PC-9 (cell line): ENCODE measurements around the gene ZNF518B. TPM values are rescaled to one million over a fixed set of nuclear protein-coding genes. Genes with fewer than 3 reads are reported as not detected.

Experiments
- BruUV-seq: library from RNA; stranded (reverse); fragments of 400-500 nt; replicated peaks from 2 replicates; lab custom pipeline; 2021; lab: Mats Ljungman, UMichigan
- CTCF ChIA-PET: fragments of 300-600 bp; sonication (Branson Sonifier 250); formaldehyde crosslinking; loops from one replicate; lab custom pipeline; 2022; ENCODE audit warnings: antibody characterized with exemption; lab: Charles Lee
- POLR2A ChIA-PET: fragments of 300-600 bp; sonication (Branson Sonifier 250); formaldehyde crosslinking; loops from one replicate; lab custom pipeline; 2022; ENCODE audit warnings: antibody characterized with exemption; ENCODE audit not compliant: unreplicated experiment; lab: Charles Lee
- DNase-seq, 2 experiments: peaks; one replicate each; pipeline versions ENCODE4 v3.0.0 to v3.0.0-alpha.2; 2015 to 2022; ENCODE audit warnings: mixed read lengths in 1 of 2
- H2AFZ ChIP-seq: fragments of 200-600 bp; sonication (generic); 2 replicates; pipeline ENCODE4 v1.8.1; 2017; ENCODE audit warnings: antibody characterized with exemption
- H3F3A ChIP-seq: fragments of 200-600 bp; sonication (generic); 2 replicates; pipeline ENCODE4 v1.8.1; 2017; ENCODE audit warnings: antibody characterized with exemption, mild to moderate bottlenecking, low read depth; ENCODE audit not compliant: insufficient read depth
- H3K27ac ChIP-seq: fragments of 200-600 bp; sonication (generic); 2 replicates; pipeline ENCODE4 v1.6.1; 2016; ENCODE audit warnings: mixed run types
- H3K27me3 ChIP-seq: fragments of 200-600 bp; sonication (generic); 2 replicates; pipeline ENCODE4 v1.6.1; 2016; ENCODE audit warnings: low read depth, mixed run types; ENCODE audit not compliant: insufficient read depth
- H3K36me3 ChIP-seq: fragments of 200-600 bp; sonication (generic); 2 replicates; pipeline ENCODE4 v1.6.1; 2016; ENCODE audit warnings: low read depth, mixed run types
- H3K4me1 ChIP-seq: fragments of 200-600 bp; sonication (generic); replicated peaks from 2 replicates; pipeline ENCODE4 v1.6.1; 2016; ENCODE audit warnings: mixed run types; ENCODE audit not compliant: insufficient read depth
- H3K4me2 ChIP-seq: fragments of 200-600 bp; sonication (generic); 2 replicates; pipeline ENCODE4 v1.6.1; 2017; ENCODE audit warnings: mixed run types
- H3K4me3 ChIP-seq: fragments of 200-600 bp; sonication (generic); 2 replicates; pipeline ENCODE4 v1.6.1; 2016; ENCODE audit warnings: mixed run types
- H3K79me2 ChIP-seq: fragments of 200-600 bp; sonication (generic); 2 replicates; pipeline ENCODE4 v1.6.1; 2017; ENCODE audit warnings: low read depth, mixed run types
- H3K9me2 ChIP-seq: fragments of 200-600 bp; sonication (generic); 2 replicates; pipeline ENCODE4 v1.8.1; 2017; ENCODE audit warnings: mild to moderate bottlenecking; ENCODE audit not compliant: insufficient read depth
- H3K9me3 ChIP-seq: fragments of 200-600 bp; sonication (generic); 2 replicates; pipeline ENCODE4 v1.8.1; 2016; ENCODE audit warnings: low read depth; ENCODE audit not compliant: insufficient read depth
- H4K20me1 ChIP-seq: fragments of 200-600 bp; sonication (generic); 2 replicates; pipeline ENCODE4 v1.8.1; 2017; ENCODE audit not compliant: insufficient read depth
- CTCF ChIP-seq: fragments of 200-600 bp; sonication (generic); conservative IDR thresholded peaks from 2 replicates; pipeline ENCODE4 v1.6.1; 2017; ENCODE audit warnings: mixed run types, antibody characterized with exemption, mild to moderate bottlenecking, moderate library complexity
- EZH2 ChIP-seq: fragments of 200-600 bp; sonication (generic); IDR thresholded peaks from 2 replicates; pipeline ENCODE4 v1.8.0; 2017; ENCODE audit warnings: antibody characterized with exemption, low read depth
- intact Hi-C: fragments of 100-400 bp; cut with micrococcal nuclease; formaldehyde crosslinking; loops from one replicate; pipeline ENCODE4 v1.10.0; 2022; ENCODE audit not compliant: unreplicated experiment
- total RNA-seq: library from RNA; stranded (reverse); gene quantifications from 2 replicates; pipeline ENCODE4 v1.2.3, GENCODE V29; 2021

ZNF518B gene
- total RNA-seq, 1 experiment from 2014 or later = 12.3 TPM

DNA sequence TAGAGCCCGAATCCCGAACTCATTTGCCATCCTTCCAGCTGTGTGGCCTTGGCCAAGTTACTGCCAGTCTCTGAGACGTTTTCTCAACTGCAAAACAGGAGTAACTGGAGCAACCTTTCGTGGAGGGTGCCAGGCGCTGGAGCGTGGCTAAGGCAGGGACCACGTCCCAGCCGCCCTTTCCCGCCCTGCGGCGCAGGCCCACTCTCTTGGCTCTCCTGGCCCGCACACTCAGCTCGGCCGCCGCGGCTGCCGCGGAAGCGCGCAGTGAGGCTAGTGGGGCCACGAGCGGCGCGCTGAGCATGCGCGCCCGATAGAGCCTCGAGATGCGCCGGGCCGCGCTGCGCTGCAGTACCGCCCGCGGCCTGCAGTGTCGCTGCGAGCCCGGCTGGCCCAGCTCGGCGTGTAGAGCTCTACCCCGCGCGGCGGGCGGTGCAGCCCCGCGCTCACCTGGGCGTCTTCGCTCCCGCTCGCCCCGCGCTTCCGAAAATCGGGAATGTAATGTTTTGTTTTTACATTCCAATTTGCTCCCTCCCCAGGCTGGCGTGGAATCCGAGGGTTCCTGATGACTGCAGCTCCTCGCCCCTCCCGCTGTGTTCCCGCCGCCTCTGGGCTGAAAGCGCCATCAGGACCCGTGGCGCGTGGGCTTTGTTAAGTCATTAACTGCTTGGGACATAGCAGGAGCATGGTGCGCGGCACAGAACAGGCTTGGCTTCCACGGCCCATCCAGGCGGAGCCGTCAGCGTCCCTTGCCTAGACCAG, 4.0 kb upstream of the ZNF518B start:
- H3K9me3 ChIP-seq = no peaks in the 10 kb centered on the region
- no peaks in the 10 kb centered on the region for H3K9me2 ChIP-seq
- peaks cover 9% of the 10 kb centered on the region; the same call in 1 of the 2 replicates for H3K27me3 ChIP-seq
- POLR2A ChIA-PET = no interaction called here
- CTCF ChIA-PET = no interaction called here
- intact Hi-C loops = no loop called here
- no peak overlapping the region for H2AFZ ChIP-seq
- peak in 1 of 2 experiments; percentile 14 for DNase-seq
- H3K27ac ChIP-seq = no peak overlapping the region
- H4K20me1 ChIP-seq = no peaks in the 10 kb centered on the region
- no peak overlapping the region for H3K4me3 ChIP-seq
- H3K36me3 ChIP-seq = no peaks in the 10 kb centered on the region
- TF ChIP-seq EZH2 = no peak
- no peak for TF ChIP-seq CTCF
- no peaks in the 10 kb centered on the region for H3K4me1 ChIP-seq
- no peak overlapping the region for H3K4me2 ChIP-seq
- peaks cover 2% of the 10 kb centered on the region; the same call in 1 of the 2 replicates for H3K79me2 ChIP-seq
- no TSS peak for BruUV-seq
- no peaks in the 10 kb centered on the region for H3F3A ChIP-seq

DNA sequence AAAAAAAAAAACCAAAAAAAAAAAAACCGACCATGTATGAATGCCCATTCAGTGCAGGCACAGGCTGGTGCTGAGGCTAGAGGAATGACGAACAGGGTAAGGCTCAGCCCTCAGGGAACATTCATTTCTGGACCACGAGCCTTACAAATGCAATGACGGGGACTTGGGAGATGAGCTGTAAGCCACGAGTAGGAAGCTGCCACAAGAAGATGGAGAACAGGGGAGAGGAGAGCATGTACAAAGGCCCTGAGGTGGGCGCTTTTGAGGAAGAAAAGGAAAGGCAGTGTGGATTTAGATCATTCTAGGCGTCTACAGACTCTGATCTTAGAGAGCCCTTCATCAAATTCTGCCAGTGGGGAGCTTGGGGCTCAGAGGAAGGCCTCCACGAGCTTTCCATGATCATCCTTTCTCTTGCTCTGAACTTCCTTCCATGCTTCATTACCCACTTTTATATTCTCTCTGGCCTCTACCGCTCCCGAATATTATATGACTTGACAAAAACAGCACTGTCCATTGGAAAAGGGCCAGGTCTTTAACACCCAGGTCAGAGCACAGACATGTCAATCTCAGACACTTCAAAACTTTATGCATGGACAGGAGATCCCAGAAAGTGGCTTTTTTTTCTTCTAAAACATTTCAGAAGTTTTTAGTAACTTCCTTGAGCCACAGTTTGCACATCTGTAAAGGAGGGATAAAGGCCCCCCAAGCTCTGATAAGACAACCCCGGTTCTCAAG, 3.3 kb upstream of the ZNF518B start:
- no TSS peak for BruUV-seq
- H4K20me1 ChIP-seq = no peaks in the 10 kb centered on the region
- H3K79me2 ChIP-seq = peaks cover 3% of the 10 kb centered on the region; the same call in 1 of the 2 replicates
- H3K27me3 ChIP-seq = peaks cover 7% of the 10 kb centered on the region; the same call in 1 of the 2 replicates
- no peaks in the 10 kb centered on the region for H3K36me3 ChIP-seq
- CTCF ChIA-PET = no interaction called here
- H3F3A ChIP-seq = no peaks in the 10 kb centered on the region
- no peak overlapping the region for H3K4me3 ChIP-seq
- DNase-seq = no peak
- H3K9me2 ChIP-seq = no peaks in the 10 kb centered on the region
- H3K27ac ChIP-seq = no peak overlapping the region
- no peaks in the 10 kb centered on the region for H3K9me3 ChIP-seq
- POLR2A ChIA-PET = no interaction called here
- no peak overlapping the region for H3K4me2 ChIP-seq
- no peaks in the 10 kb centered on the region for H3K4me1 ChIP-seq
- no peak for TF ChIP-seq EZH2
- no peak for TF ChIP-seq CTCF
- intact Hi-C loops = no loop called here
- H2AFZ ChIP-seq = no peak overlapping the region

- DNase-seq = no peak
- Histone ChIP-seq H3K79me2 (peaks cover 3% of the 10 kb centered on the region; the same call in 1 of the 2 replicates), H3K36me3 (no peaks in the 10 kb centered on the region), H3K9me3 (no peaks in the 10 kb centered on the region), H3K4me3 (no peak overlapping the region), H3K27ac (no peak overlapping the region), H2AFZ (no peak overlapping the region), H4K20me1 (no peaks in the 10 kb centered on the region), H3K4me1 (no peaks in the 10 kb centered on the region), H3F3A (no peaks in the 10 kb centered on the region), H3K27me3 (no peaks in the 10 kb centered on the region), H3K9me2 (no peaks in the 10 kb centered on the region), H3K4me2 (no peak overlapping the region)
- TF ChIP-seq EZH2 (no peak), CTCF (no peak)
- no TSS peak for BruUV-seq
- intact Hi-C loops = no loop called here
- CTCF ChIA-PET = no interaction called here
- POLR2A ChIA-PET = no interaction called here
Measured at GRCh38 chr4:10459305-10459704, 2.1 kb upstream of the ZNF518B start.
